Upper lobe of right lung (tissue), 1 donor: ENCODE measurements around the gene RPS25. TPM values are rescaled to one million over a fixed set of nuclear protein-coding genes. Genes with fewer than 3 reads are reported as not detected.
"Not testable (repeated sequence)": the region's sequence is repeated elsewhere in the genome, so short reads cannot be mapped to it uniquely, and the experiment has no call there.

ENCODE experiments used
- ATAC-seq: fragments of 200-7000 bp; cut with Tn5 transposase; one replicate; pipeline ENCODE4 v1.9.1; 2020; ENCODE audit warnings: mild to moderate bottlenecking, moderate library complexity
- DNase-seq: peaks from one replicate; pipeline ENCODE4 v3.0.0-alpha.2; 2020
- H3K27ac ChIP-seq: fragments of 200-600 bp; one replicate; pipeline ENCODE4 v1.8.0; 2022
- H3K27me3 ChIP-seq: fragments of 200-600 bp; one replicate; pipeline ENCODE4 v1.8.0; 2022; ENCODE audit warnings: mild to moderate bottlenecking
- H3K36me3 ChIP-seq: fragments of 200-600 bp; one replicate; pipeline ENCODE4 v1.8.0; 2022
- H3K4me1 ChIP-seq: fragments of 200-600 bp; one replicate; pipeline ENCODE4 v1.8.0; 2022
- H3K4me3 ChIP-seq: fragments of 200-600 bp; one replicate; pipeline ENCODE4 v1.8.0; 2022; ENCODE audit warnings: mild to moderate bottlenecking
- H3K9me3 ChIP-seq: fragments of 200-600 bp; one replicate; pipeline ENCODE4 v1.8.0; 2022
- CTCF ChIP-seq: fragments of 200-600 bp; IDR thresholded peaks from one replicate; pipeline ENCODE4 v1.8.0; 2022; ENCODE audit warnings: antibody characterized with exemption
- intact Hi-C: fragments of 100-400 bp; cut with DNase I; formaldehyde crosslinking; loops from one replicate; pipeline ENCODE4 v1.11.0; 2022
- total RNA-seq: library from RNA; stranded (reverse); fragmentation: NEBNext Ultra II Directional; extraction: Animal tissue kit (Norgen Biotek cat#: 25700); gene quantifications from one replicate; pipeline ENCODE4 v1.2.1, GENCODE V29; 2021
- donor health status: DM: no; HTN: yes; CAD: no; lungs with severe emphysema.

RPS25 gene
- total RNA-seq, 1 donor from 2014 or later = 850 TPM

- DNase-seq (no peak), ATAC-seq (no peak)
- peaks cover 48% of the 10 kb centered on the region for H3K36me3 ChIP-seq
- H3K27ac ChIP-seq = no peak overlapping the region
- no peak overlapping the region for H3K4me3 ChIP-seq
- intact Hi-C loops = no loop called here
- TF ChIP-seq CTCF = no peak
- peaks cover 13% of the 10 kb centered on the region for H3K4me1 ChIP-seq
- no peaks in the 10 kb centered on the region for H3K9me3 ChIP-seq
- no peaks in the 10 kb centered on the region for H3K27me3 ChIP-seq
Measured at GRCh38 chr11:119000906-119001305, 17.2 kb downstream of the RPS25 start.

GRCh38 chr11:118998822-118999221 is 19.3 kb downstream of the RPS25 start:
- peaks cover 41% of the 10 kb centered on the region for H3K36me3 ChIP-seq
- H3K4me3 ChIP-seq = peak overlapping the region; percentile 94
- intact Hi-C loops = no loop called here
- H3K9me3 ChIP-seq = no peaks in the 10 kb centered on the region
- ATAC-seq = peak; percentile 50
- no peak for DNase-seq
- no peaks in the 10 kb centered on the region for H3K27me3 ChIP-seq
- TF ChIP-seq CTCF = no peak
- H3K27ac ChIP-seq = peak overlapping the region; percentile 90
- peaks cover 13% of the 10 kb centered on the region for H3K4me1 ChIP-seq

- DNase-seq = no peak
- H3K36me3 ChIP-seq = peaks cover 36% of the 10 kb centered on the region
- H3K27me3 ChIP-seq = no peaks in the 10 kb centered on the region
- no peak for ATAC-seq
- peak overlapping the region; percentile 94 for H3K4me3 ChIP-seq
- no peaks in the 10 kb centered on the region for H3K9me3 ChIP-seq
- H3K4me1 ChIP-seq = peaks cover 13% of the 10 kb centered on the region
- TF ChIP-seq CTCF = no peak
- intact Hi-C loops = no loop called here
- peak overlapping the region; percentile 90 for H3K27ac ChIP-seq
Measured at GRCh38 chr11:118998388-118998717, 19.8 kb downstream of the RPS25 start.

GRCh38 chr11:118997627-118998387 is 20.3 kb downstream of the RPS25 start, which contains the start of gene CENATAC:
CENATAC (plus strand) TSS chr11:118998138; CDS start chr11:118998198, 60 bp downstream.
- DNase-seq (peak; percentile 99), ATAC-seq (peak; percentile 99)
- TF ChIP-seq CTCF = peak; percentile 24
- Histone ChIP-seq H3K27me3 (no peaks in the 10 kb centered on the region), H3K4me1 (peaks cover 13% of the 10 kb centered on the region), H3K27ac (peak within 1 kb of the TSS; percentile 90), H3K36me3 (peaks cover 31% of the 10 kb centered on the region), H3K4me3 (peak within 1 kb of the TSS; percentile 94), H3K9me3 (no peaks in the 10 kb centered on the region)
- intact Hi-C loops = no loop called here

GRCh38 chr11:118996926-118997626 is 21.1 kb downstream of the RPS25 start:
- Histone ChIP-seq H3K4me1 (peaks cover 13% of the 10 kb centered on the region), H3K36me3 (peaks cover 24% of the 10 kb centered on the region), H3K27ac (peak overlapping the region; percentile 90), H3K27me3 (no peaks in the 10 kb centered on the region), H3K4me3 (peak overlapping the region; percentile 94), H3K9me3 (no peaks in the 10 kb centered on the region)
- intact Hi-C loops = no loop called here
- DNase-seq (no peak), ATAC-seq (peak; percentile 10)
- peak; percentile 11 for TF ChIP-seq CTCF

GRCh38 chr11:118991486-118992038 is 26.6 kb downstream of the RPS25 start:
- H3K27me3 ChIP-seq, H3K4me1 ChIP-seq, H3K36me3 ChIP-seq, H3K4me3 ChIP-seq, DNase-seq, H3K27ac ChIP-seq, H3K9me3 ChIP-seq, intact Hi-C loops, ATAC-seq: not testable (repeated sequence)
